Epidermal melanocyte (primary cell): ENCODE data around the gene LGALS9C.
"Not testable (repeated sequence)": the region's sequence is repeated elsewhere in the genome, so short reads cannot be mapped to it uniquely, and the experiment has no call there.

Experiments used
- DNase-seq: peaks from one replicate; pipeline ENCODE4 v3.0.0; 2011; ENCODE audit warnings: low spot score; ENCODE audit not compliant: insufficient read length

LGALS9C gene

GRCh38 chr17:18478362-18478761, 1.8 kb downstream of the LGALS9C start:
- not testable (repeated sequence) for DNase-seq

GRCh38 chr17:18478977-18479595, 2.5 kb downstream of the LGALS9C start:
- not testable (repeated sequence) for DNase-seq

- DNase-seq: not testable (repeated sequence)
These were observed 5.2 kb downstream of the LGALS9C start for GRCh38 chr17:18481775-18482174.

- DNase-seq: not testable (repeated sequence)
These were observed 9.4 kb downstream of the LGALS9C start for GRCh38 chr17:18485936-18486464.

GRCh38 chr17:18487633-18488032, 11.0 kb downstream of the LGALS9C start:
- not testable (repeated sequence) for DNase-seq

GRCh38 chr17:18488622-18489021, 12.0 kb downstream of the LGALS9C start:
- not testable (repeated sequence) for DNase-seq

GRCh38 chr17:18490016-18490415, 13.4 kb downstream of the LGALS9C start:
- not testable (repeated sequence) for DNase-seq

- DNase-seq: not testable (repeated sequence)
These were observed 16.3 kb downstream of the LGALS9C start for GRCh38 chr17:18492712-18493480.

GRCh38 chr17:18494250-18494768, 17.7 kb downstream of the LGALS9C start:
- DNase-seq: not testable (repeated sequence)

- peak; percentile 10 for DNase-seq
These were observed 20.5 kb downstream of the LGALS9C start for GRCh38 chr17:18497044-18497443.

GRCh38 chr17:18499100-18499499, 22.5 kb downstream of the LGALS9C start:
- DNase-seq: not testable (repeated sequence)

- DNase-seq: not testable (repeated sequence)
These were observed 23.2 kb downstream of the LGALS9C start for GRCh38 chr17:18499756-18500155.

GRCh38 chr17:18500281-18500680, 23.7 kb downstream of the LGALS9C start:
- DNase-seq: not testable (repeated sequence)

- not testable (repeated sequence) for DNase-seq
These were observed 24.2 kb downstream of the LGALS9C start for GRCh38 chr17:18500816-18501215.

GRCh38 chr17:18503221-18503620, 26.6 kb downstream of the LGALS9C start:
- not testable (repeated sequence) for DNase-seq

GRCh38 chr17:18507729-18508128, 31.1 kb downstream of the LGALS9C start:
- DNase-seq: not testable (repeated sequence)

GRCh38 chr17:18508667-18509066, 32.1 kb downstream of the LGALS9C start:
- DNase-seq: not testable (repeated sequence)

- DNase-seq: not testable (repeated sequence)
These were observed 44.5 kb downstream of the LGALS9C start for GRCh38 chr17:18521100-18521499.

GRCh38 chr17:18525015-18525414, 48.4 kb downstream of the LGALS9C start:
- DNase-seq: not testable (repeated sequence)

- DNase-seq: not testable (repeated sequence)
These were observed 49.7 kb downstream of the LGALS9C start for GRCh38 chr17:18526168-18526800.

GRCh38 chr17:18527354-18527753, 50.8 kb downstream of the LGALS9C start:
- DNase-seq: not testable (repeated sequence)
